GM13976 (cell line): Measurements from ENCODE around the gene YIF1B.

ENCODE experiments used
- DNase-seq: peaks from one replicate; pipeline ENCODE4 v3.0.0; 2012; ENCODE audit warnings: low spot score
- CTCF ChIP-seq: IDR thresholded peaks from 2 replicates; pipeline ENCODE4 v1.5.1; 2012; ENCODE audit warnings: borderline replicate concordance, mild to moderate bottlenecking; ENCODE audit not compliant: insufficient read depth; ENCODE audit errors: extremely low read depth, missing control alignments, control extremely low read depth
- in situ Hi-C: fragments of 300-500 bp; cut with MboI; formaldehyde crosslinking; loops from one replicate; pipeline ENCODE4 v1.12.0; 2022; ENCODE audit warnings: low sequenced_read_pairs, mixed read lengths, inconsistent platforms; ENCODE audit not compliant: unreplicated experiment

YIF1B gene

GRCh38 chr19:38293281-38293680 lies 22.5 kb downstream of the YIF1B start:
- DNase-seq, result no peak
- in situ Hi-C loops, result no loop called here
- TF ChIP-seq CTCF, result no peak

- no peak for TF ChIP-seq CTCF
- no peak for DNase-seq
- in situ Hi-C loops, result no loop called here
Measured at GRCh38 chr19:38291855-38292254, 23.9 kb downstream of the YIF1B start.

GRCh38 chr19:38290631-38291147 lies 25.1 kb downstream of the YIF1B start:
- DNase-seq, result no peak
- in situ Hi-C loops, result no loop called here
- TF ChIP-seq CTCF, result no peak

- in situ Hi-C loops, result no loop called here
- TF ChIP-seq CTCF, result no peak
- DNase-seq, result no peak
Measured at GRCh38 chr19:38289955-38290354, 25.8 kb downstream of the YIF1B start.

- DNase-seq, result no peak
- in situ Hi-C loops, result no loop called here
- no peak for TF ChIP-seq CTCF
Measured at GRCh38 chr19:38288123-38288855, 27.5 kb downstream of the YIF1B start.

GRCh38 chr19:38287604-38288003 lies 28.1 kb downstream of the YIF1B start:
- TF ChIP-seq CTCF, result no peak
- in situ Hi-C loops, result no loop called here
- DNase-seq, result no peak

GRCh38 chr19:38285567-38285966 lies 30.2 kb downstream of the YIF1B start:
- DNase-seq, result no peak
- TF ChIP-seq CTCF, result no peak
- in situ Hi-C loops, result no loop called here
